Measurements from ENCODE around the gene SSTR5. TPM values are rescaled to one million over a fixed set of nuclear protein-coding genes. Genes with fewer than 3 reads are reported as not detected.

The SSTR5 gene
- total RNA-seq, 4 donors from 2014 or later: not detected

GRCh38 chr16:1098266-1098991 is 25.9 kb downstream of the SSTR5 start:
- Histone ChIP-seq H3K27ac (no peak overlapping the region), H3K4me1 (peaks cover 0 to 7% (median 3%) of the 10 kb centered on the region in 4 donors), H3K4me3 (no peak overlapping the region), H3K27me3 (peaks cover 0 to 86% of the 10 kb centered on the region in 2 donors), H3K36me3 (no peaks in the 10 kb centered on the region), H3K9me3 (no peaks in the 10 kb centered on the region)
- no peak for TF ChIP-seq EP300 (IDR thresholded peaks at IDR 0.05)
- no peak for TF ChIP-seq POLR2A (IDR thresholded peaks at IDR 0.05)
- TF ChIP-seq CTCF (IDR thresholded peaks at IDR 0.05): no peak
- WGBS, 2 donors: 51 to 66% methylated on average over 11 to 17 of the region's 34 CpGs
- no peak for DNase-seq (ENCODE audit: low spot score in 2 of 2)

- H3K4me1 ChIP-seq: peaks cover 0 to 8% (median 3%) of the 10 kb centered on the region in 4 donors
- 37 to 60% methylated on average over 24 to 30 of the region's 35 CpGs for WGBS, 2 donors
- H3K36me3 ChIP-seq: no peaks in the 10 kb centered on the region
- H3K9me3 ChIP-seq: no peaks in the 10 kb centered on the region
- peaks cover 0 to 94% of the 10 kb centered on the region in 2 donors for H3K27me3 ChIP-seq
- no peak overlapping the region for H3K4me3 ChIP-seq
- no peak for DNase-seq (ENCODE audit: low spot score in 2 of 2)
- H3K27ac ChIP-seq: no peak overlapping the region
- no peak for TF ChIP-seq EP300 (IDR thresholded peaks at IDR 0.05)
- TF ChIP-seq CTCF (IDR thresholded peaks at IDR 0.05): no peak
- TF ChIP-seq POLR2A (IDR thresholded peaks at IDR 0.05): no peak
Measured at GRCh38 chr16:1099189-1100083, 26.9 kb downstream of the SSTR5 start.

- no peak for DNase-seq (ENCODE audit: low spot score in 2 of 2)
- no peaks in the 10 kb centered on the region for H3K36me3 ChIP-seq
- H3K4me1 ChIP-seq: peaks cover 0 to 8% (median 3%) of the 10 kb centered on the region in 4 donors
- H3K27me3 ChIP-seq: peaks cover 0 to 94% of the 10 kb centered on the region in 2 donors
- no peak for TF ChIP-seq POLR2A (IDR thresholded peaks at IDR 0.05)
- TF ChIP-seq EP300 (IDR thresholded peaks at IDR 0.05): no peak
- TF ChIP-seq CTCF (IDR thresholded peaks at IDR 0.05): no peak
- H3K4me3 ChIP-seq: no peak overlapping the region
- H3K9me3 ChIP-seq: no peaks in the 10 kb centered on the region
- no peak overlapping the region for H3K27ac ChIP-seq
- WGBS, 2 donors: 60 to 73% methylated on average over 15 to 18 of the region's 21 CpGs
Measured at GRCh38 chr16:1100084-1100800, 27.7 kb downstream of the SSTR5 start.

GRCh38 chr16:1101133-1101532 is 28.6 kb downstream of the SSTR5 start:
- Histone ChIP-seq H3K27me3 (peaks cover 0 to 94% of the 10 kb centered on the region in 2 donors), H3K27ac (no peak overlapping the region), H3K4me3 (no peak overlapping the region), H3K9me3 (no peaks in the 10 kb centered on the region), H3K4me1 (peaks cover 0 to 8% (median 3%) of the 10 kb centered on the region in 4 donors), H3K36me3 (no peaks in the 10 kb centered on the region)
- no peak for DNase-seq (ENCODE audit: low spot score in 2 of 2)
- TF ChIP-seq CTCF (IDR thresholded peaks at IDR 0.05) (no peak), EP300 (IDR thresholded peaks at IDR 0.05) (no peak), POLR2A (IDR thresholded peaks at IDR 0.05) (no peak)
- WGBS, 2 donors: 48 to 68% methylated on average over 9 to 21 of the region's 25 CpGs
